NCI-H1417 (cell line): ENCODE data around the gene NTNG2.

Experiments used
- DNase-seq, 3 experiments: peaks; one replicate each; lab custom pipeline; 2025; lab: John Stamatoyannopoulos, UW

Gene NTNG2

GRCh38 chr9:132201780-132202703, 40.2 kb downstream of the NTNG2 start:
- peak; percentile 7 to 83 (median 70) for DNase-seq

GRCh38 chr9:132204883-132205282, 43.0 kb downstream of the NTNG2 start:
- DNase-seq, result no peak

GRCh38 chr9:132207215-132207614, 45.4 kb downstream of the NTNG2 start:
- no peak for DNase-seq

- DNase-seq, result no peak
Observed at GRCh38 chr9:132207839-132208615, 46.2 kb downstream of the NTNG2 start.

- no peak for DNase-seq
Observed at GRCh38 chr9:132209228-132209627, 47.4 kb downstream of the NTNG2 start.

GRCh38 chr9:132210472-132211145, 48.8 kb downstream of the NTNG2 start:
- DNase-seq, result no peak

- no peak for DNase-seq
Observed at GRCh38 chr9:132211570-132211969, 49.7 kb downstream of the NTNG2 start.

- DNase-seq, result peak; percentile 14 to 80 (median 78)
Observed at GRCh38 chr9:132214027-132214622, 52.3 kb downstream of the NTNG2 start.

GRCh38 chr9:132216861-132217619, 55.2 kb downstream of the NTNG2 start:
- DNase-seq, result no peak

- DNase-seq, result no peak
Observed at GRCh38 chr9:132218208-132218607, 56.4 kb downstream of the NTNG2 start.

- DNase-seq, result no peak
Observed at GRCh38 chr9:132221941-132222340, 60.1 kb downstream of the NTNG2 start.

- no peak for DNase-seq
Observed at GRCh38 chr9:132224645-132225044, 62.8 kb downstream of the NTNG2 start.

GRCh38 chr9:132226571-132227430, 64.9 kb downstream of the NTNG2 start:
- DNase-seq, result no peak

- DNase-seq, result no peak
Observed at GRCh38 chr9:132228062-132228461, 66.2 kb downstream of the NTNG2 start.

- peak in 2 of 3 experiments; percentile 2 to 32 for DNase-seq
Observed at GRCh38 chr9:132230605-132231004, 68.7 kb downstream of the NTNG2 start.

GRCh38 chr9:132231019-132231701, 69.3 kb downstream of the NTNG2 start:
- no peak for DNase-seq

GRCh38 chr9:132232522-132232921, 70.7 kb downstream of the NTNG2 start:
- DNase-seq, result no peak

GRCh38 chr9:132233138-132233537, 71.3 kb downstream of the NTNG2 start:
- no peak for DNase-seq

GRCh38 chr9:132234535-132234934, 72.7 kb downstream of the NTNG2 start:
- peak in 1 of 3 experiments; percentile 33 for DNase-seq

- no peak for DNase-seq
Observed at GRCh38 chr9:132235125-132235524, 73.3 kb downstream of the NTNG2 start.
